ENCODE measurements around the gene ENOX1.

Gene ENOX1

GRCh38 chr13:43388282-43389034, 398.3 kb downstream of the ENOX1 start:
- no peak for DNase-seq (ENCODE audit: low read depth in 3 of 3)

DNA sequence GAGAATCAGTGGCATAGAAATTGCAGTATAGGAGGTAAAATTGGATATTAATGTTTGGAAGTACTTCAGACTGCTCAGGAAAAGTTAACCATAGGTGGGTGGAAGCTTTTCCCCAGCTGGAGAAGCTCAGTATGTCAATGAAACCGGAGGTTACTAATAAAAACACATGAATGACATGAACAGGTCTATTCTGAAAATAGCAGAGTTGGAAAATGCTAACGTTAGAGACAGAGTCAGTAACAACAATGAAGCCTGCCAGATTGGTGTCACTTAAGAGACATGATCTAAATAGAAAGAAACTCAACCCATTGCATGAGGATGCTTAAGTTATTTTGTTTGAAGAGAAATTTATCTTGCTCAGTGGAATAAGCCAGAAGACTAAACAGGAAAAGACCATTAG, 398.9 kb downstream of the ENOX1 start:
- DNase-seq (ENCODE audit: low read depth in 3 of 3), result no peak

DNA sequence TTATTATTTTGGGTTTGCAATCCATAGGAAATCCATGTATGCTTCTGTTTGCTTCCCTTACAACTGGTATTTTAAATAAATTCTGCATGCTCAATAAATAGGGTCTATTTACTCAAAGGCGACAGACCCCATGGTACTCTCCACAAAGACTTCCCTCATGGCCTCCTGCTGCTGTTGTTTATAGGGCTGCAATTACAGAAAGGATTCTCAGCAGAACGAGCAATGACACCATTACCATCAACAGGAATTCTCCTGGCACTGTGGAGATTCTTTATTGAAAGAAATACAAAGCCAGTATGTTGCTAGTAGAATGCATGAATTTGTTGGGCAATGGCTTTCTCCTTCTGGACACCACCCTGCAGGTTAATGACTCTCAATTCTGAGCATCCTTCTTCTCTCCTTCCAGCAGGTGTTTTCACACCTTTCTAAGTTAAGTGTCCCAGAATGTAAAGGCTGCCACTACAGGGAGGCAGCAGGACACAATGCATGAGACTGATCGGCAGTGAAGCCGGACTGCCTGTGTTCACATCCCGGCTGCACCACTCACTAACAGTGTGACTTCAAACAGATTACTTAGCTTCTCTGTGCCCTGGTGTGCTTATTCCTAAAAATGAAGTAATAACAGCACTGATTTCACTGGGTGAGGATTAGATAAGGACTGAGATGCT, 403.1 kb downstream of the ENOX1 start:
- DNase-seq (ENCODE audit: low read depth in 3 of 3), result no peak

DNA sequence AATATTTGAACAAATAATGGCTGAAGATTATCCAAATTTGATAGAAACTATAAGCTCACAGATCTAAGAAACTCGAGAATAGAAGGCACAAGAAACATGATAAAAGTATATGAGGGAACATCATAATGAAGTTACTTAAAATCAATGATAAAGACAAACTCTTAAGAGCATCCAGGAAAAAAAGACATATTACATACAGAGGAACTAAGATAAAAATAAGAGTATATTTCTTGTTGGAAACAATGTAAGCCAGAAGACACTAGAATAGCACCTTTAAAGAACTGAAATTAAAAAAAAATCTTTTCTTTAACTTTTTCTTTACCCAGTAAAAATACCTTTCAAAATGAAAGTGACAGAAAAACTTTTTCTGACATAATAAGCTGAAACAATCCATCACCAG, 407.0 kb downstream of the ENOX1 start:
- DNase-seq (ENCODE audit: low read depth in 3 of 3), result no peak

DNA sequence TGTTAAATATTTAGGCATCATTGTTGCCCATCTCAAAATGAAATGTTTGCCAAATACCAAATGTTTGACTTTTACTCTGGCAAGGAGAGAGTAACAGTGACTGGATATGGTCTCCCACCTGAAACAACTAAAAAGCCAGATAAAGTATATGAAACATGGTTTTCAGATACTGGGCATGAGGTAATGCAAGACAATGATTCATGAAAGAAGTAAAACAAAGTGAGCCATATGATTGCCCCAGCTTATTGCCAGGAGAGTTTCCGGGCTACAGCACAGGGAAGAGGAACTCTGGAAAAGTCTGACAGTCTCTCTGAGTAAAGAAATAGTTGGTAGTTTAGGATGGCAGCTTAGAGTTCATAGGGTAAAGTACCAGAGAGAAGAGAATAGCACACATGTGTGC, 408.8 kb downstream of the ENOX1 start:
- no peak for DNase-seq (ENCODE audit: low read depth in 3 of 3)

GRCh38 chr13:43377149-43377548, 409.6 kb downstream of the ENOX1 start:
- DNase-seq (ENCODE audit: low read depth in 3 of 3), result no peak

GRCh38 chr13:43376596-43376995, 410.2 kb downstream of the ENOX1 start:
- DNase-seq (ENCODE audit: low read depth in 3 of 3), result no peak

- DNase-seq (ENCODE audit: low read depth in 3 of 3), result no peak
Observed at GRCh38 chr13:43375797-43376465, 410.8 kb downstream of the ENOX1 start.

DNA sequence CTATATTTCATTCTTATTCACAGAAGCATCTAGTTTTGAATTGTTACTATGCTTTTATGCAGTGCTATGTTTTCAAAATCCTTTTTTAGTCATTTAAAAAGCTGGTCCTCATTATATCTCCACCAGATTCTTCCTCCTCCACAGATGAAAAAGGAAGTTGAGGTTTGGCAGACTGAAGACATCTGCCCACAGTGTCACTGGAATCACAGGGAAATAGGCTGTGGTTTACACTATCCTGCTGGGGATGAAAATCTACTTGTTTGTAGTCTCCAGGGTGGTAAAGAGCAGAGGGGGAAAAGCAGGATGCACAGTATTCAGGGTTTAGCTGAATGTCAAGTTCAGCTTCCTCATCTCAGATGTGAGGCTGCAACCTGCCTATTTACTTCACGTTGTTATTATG, 412.2 kb downstream of the ENOX1 start:
- DNase-seq (ENCODE audit: low read depth in 3 of 3), result no peak

- no peak for DNase-seq (ENCODE audit: low read depth in 3 of 3)
Observed at GRCh38 chr13:43373400-43373799, 413.4 kb downstream of the ENOX1 start.

DNA sequence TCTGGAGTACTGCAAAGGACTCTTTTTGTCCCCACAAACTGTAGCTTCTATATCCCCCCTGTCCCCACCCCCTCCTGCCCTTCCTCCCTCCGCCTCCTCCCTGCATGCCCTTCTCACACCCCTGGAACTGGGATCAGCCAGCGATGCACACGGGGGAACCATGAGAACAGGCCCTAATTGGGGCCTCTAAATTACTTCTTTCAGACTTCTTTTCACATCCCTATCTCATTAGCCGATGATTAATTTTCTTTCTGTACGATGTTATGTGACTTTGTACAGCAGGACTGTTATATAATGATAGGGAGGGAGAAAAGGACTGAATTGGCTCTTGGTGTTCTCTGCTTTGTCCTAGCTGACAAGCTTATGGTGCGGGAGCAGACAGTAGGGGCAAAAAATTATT, 415.9 kb downstream of the ENOX1 start:
- no peak for DNase-seq (ENCODE audit: low read depth in 3 of 3)

- DNase-seq (ENCODE audit: low read depth in 3 of 3), result no peak
Observed at GRCh38 chr13:43369319-43369718, 417.5 kb downstream of the ENOX1 start.

- no peak for DNase-seq (ENCODE audit: low read depth in 3 of 3)
Observed at GRCh38 chr13:43368003-43368402, 418.8 kb downstream of the ENOX1 start.

GRCh38 chr13:43365039-43365344, 421.8 kb downstream of the ENOX1 start:
- no peak for DNase-seq (ENCODE audit: low read depth in 3 of 3)

DNA sequence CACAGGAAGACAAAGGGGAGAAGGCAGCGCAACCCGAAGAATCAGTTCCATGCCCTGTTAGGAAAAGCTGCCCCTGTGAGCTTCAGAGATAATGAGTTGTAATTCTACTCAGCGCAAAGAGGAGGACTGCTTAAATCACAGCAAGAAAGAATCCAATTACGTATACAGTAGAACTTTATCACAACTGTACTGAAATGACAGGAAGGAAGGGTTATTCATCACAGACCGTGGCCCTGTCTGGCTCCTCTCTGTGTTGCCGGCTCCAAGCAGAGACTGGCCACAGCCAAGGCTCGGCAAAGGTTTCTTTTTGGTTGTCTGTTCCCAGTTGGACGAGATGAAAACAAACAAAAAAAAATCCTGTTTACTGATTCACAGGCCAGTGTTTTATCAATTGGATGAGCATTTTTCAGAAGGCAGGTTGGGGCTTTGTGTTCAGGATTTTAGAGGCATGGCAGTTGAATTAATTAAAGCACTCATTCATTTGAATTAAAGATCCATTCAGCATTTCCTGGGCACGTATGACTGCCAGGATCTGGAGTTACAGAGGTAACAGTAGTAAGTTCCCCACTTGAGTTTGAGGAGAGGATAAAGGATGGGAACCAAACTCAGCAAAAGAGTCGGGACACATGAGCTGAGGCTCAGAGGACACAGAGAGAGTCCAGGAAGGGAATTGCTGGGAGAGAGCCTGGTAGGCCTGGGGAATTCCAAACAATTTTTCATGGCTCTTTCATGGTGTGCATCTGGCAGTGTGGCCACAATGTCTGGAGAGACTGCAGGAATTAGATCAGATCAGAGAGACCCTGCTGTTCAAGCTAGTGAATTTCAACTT, 422.3 kb downstream of the ENOX1 start:
- DNase-seq (ENCODE audit: low read depth in 3 of 3), result no peak

- no peak for DNase-seq (ENCODE audit: low read depth in 3 of 3)
Observed at GRCh38 chr13:43363156-43363953, 423.4 kb downstream of the ENOX1 start.

DNA sequence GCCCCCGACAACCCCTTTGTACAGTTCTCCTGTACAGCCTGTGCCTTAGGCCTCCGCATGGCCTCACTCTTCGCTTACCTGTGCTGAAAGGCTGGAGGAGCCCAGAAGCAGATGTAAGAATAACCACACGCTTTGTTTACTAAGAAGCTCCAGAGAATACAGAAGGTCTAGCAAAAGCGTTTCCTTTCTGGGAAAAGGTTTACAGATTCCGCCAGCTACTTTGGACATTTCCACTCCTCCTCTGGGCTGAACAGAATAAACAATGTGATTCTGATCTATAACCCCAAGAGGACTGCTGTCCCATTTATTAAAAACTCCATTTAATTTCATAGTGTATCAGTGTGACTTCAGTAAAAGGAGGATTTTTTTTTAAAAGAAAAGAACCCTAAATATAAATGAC, 424.2 kb downstream of the ENOX1 start:
- no peak for DNase-seq (ENCODE audit: low read depth in 3 of 3)

DNA sequence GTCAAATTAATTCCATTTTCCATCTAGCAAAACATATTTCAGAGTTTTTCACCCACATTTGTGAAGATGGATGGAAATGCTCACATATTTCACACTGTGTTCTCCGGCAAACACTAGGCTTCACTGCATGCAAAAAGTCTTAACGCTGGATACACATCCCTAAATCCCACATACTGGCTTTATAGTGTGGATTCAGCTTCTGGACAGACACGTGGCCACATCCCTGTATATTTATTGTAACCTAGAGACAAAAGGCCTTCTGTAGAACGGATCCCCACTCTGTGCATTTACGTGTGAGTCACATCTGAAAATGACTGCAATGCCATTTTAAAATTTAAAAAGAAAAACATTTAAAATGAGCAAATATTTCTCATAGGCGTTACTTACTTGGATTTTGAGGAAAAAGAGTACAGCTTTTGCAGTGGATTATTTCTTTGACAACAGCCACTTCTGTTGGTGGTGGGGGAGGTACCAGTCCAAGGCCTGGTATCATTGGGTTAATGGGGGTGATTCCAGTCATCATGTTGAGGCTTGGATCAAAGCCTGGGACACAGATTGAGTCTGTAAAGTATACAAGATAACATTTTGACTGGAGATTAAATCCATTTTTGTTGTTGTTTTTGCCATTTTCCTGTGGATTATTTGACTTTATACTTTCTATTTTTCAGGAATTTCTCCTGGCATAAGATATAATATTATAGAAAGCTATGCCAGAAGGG, 425.7 kb downstream of the ENOX1 start:
- DNase-seq (ENCODE audit: low read depth in 3 of 3), result no peak

- DNase-seq (ENCODE audit: low read depth in 3 of 3), result no peak
Observed at GRCh38 chr13:43360171-43360570, 426.6 kb downstream of the ENOX1 start.

DNA sequence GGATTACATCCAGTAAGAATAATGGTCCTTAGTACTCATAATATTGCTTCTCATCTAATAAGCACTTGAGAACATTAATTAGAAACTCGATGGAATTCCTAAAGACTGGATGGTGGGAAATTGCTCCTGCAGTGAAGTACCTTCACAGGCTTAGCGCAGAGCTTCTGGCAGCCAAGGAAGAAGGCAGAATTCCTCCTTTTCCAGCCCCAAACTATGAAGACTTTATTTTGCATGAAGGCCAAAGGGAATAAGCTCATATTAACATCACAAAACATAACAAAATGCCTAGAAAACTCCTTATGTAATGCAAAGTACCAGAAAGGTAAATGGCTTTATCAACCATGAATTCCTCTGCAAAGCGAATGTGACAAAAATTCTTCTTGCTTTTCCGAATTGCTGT, 427.2 kb downstream of the ENOX1 start:
- DNase-seq (ENCODE audit: low read depth in 3 of 3), result no peak

GRCh38 chr13:43357564-43357963, 429.2 kb downstream of the ENOX1 start:
- no peak for DNase-seq (ENCODE audit: low read depth in 3 of 3)
